GM19455 (cell line): ENCODE measurements around the gene KRT78.
"Not testable (repeated sequence)": the region's sequence is repeated elsewhere in the genome, so short reads cannot be mapped to it uniquely, and the experiment has no call there.

Experiments used
- ATAC-seq: cut with Tn5 transposase; IDR thresholded peaks from one replicate; pipeline ENCODE4 v1.9.1; 2021; ENCODE audit not compliant: unreplicated experiment

The KRT78 gene

DNA sequence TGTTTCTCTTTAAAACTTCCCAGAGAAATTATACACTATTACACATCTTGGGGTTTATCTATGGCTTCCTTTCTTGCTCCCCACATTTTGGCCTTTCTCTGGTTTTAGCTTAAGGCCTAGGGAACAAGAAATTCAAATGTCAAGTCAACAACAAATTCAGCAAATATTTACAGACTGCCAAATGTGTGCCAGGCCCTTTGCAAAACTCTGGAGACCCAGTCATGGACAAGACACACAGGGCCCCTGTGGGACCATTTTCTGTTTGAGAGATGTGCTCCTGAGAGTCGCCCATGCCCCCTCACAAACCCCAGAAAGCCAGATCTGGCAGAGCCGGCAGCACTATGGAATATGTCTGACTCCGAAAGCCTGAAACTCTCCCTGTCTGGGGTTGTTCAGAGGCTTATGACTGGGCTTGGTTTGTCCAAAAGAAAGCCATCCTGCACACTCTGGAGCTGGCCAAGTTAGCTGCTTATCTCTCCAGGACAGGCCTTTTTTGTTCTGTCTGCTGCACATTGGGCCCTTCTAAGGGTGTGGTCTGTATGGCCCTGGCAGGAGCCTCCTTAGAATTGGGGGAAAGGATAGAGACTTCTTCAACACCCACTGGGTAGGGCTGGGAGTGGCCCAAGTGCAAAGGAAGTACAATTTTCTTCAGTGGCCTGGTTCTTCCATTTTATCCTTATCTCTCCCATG, 51.8 kb downstream of the KRT78 start:
- no peak for ATAC-seq

DNA sequence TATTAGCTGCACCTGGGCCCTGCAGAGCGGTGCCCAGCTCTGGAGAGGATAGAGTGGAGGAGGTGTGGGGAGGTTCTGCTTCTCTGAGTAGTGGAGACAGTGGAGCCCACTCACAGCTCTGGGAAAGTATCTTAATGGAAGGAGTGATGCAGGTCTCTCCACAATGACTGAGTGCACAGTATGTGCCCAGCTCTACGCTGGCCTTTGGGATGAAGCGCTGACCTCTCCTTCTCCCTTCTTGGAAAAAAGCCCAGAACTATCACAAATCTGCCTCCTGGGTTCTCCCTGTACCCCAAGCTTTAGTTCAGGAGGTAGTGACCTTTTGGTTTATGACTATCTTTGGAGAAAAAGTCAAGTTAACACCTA, 52.4 kb downstream of the KRT78 start:
- no peak for ATAC-seq

DNA sequence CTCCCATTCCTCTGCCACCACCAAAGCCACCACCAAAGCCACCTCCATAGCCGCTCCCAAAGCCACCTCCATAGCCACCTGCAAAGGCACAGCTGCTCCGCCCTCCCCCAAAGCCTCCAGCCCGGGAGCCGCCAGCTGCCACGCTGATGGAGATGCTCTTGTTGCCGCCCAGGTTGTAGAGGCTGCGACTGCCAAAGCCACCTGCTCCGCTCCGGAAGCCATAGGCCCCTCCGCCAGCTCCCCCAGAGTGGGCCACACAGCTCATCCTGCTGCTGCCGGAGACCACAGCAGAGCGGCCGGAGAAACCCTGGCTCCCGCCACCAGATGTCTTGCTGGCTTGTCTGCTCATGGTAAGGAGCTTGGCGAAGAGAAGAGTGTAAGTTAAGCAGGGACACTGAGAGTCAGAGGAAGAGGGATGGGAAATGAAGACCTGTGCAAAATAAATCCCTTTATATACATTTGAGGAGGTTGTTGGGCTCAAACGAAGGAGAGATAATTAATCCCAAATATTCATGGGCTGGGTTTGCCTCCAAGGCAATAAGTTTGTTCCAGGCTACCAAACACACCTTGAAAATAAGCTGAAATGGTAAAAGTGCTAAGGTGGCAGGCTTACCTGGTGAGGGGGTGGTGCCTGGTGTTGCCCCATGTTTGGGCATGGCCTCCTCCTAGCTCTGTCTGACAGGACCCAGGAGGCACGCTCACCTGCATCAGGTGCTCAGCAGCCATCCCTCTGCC, 52.9 kb downstream of the KRT78 start, which contains the start of gene KRT3:
Gene KRT3 (minus strand): TSS at position 424 of the 735 bp plus-strand sequence. CDS start 75 bp downstream, at position 349.
- ATAC-seq = no peak

DNA sequence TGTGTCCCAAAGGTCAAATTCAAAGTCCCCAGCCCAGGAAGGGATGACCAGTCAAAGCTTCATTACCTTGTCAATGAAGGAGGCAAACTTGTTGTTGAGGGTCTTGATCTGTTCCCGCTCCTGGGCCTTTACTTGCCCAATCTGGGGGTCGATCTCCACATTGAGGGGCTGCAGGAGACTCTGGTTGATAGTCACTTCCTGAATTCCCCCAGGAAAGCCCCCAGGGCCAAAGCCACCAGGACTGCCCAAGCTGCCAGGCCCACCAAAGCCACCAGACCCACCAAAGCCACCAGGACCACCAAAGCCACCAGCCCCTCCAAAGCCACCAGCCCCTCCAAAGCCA, 53.5 kb downstream of the KRT78 start:
- ATAC-seq = not testable (repeated sequence)

DNA sequence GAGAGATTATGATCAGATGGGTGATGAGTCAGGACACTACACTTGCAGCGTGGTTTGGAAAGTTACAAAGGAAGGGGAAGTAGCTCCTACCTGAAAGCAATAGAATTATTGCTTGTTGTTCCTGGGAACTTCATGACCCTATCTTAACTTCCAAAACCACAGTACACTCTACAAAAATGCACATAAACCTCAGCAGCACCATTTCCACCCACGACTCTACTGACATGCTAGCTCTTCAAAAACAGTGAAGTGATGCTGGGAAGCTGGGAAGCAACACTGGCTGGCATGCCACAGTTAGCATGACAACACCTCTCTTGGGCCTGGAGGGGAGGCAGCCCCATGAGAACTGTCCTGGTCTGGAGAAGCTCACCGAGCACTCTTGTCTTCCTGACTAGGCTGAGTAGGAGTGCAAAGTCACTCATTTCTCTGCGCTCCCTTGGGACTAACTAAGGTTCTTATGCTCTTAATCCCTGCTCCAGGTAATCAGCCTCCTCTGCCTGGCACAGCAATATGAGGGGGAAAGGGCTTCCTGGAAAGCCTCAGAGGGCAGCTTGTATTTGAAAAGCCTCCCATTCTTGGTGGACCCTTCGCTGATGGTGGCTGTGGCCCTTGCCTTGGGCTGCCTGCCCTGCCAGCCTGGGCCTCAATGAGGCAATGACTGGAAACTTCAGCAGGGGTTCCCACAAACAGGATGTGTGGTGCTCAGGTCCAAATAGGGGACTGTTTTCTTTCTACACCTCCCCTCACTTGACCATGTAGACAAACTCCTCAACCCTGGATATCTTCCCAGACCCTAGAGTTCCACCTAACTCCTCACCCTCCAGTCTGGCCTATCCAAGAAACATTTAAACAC, 54.1 kb downstream of the KRT78 start:
- no peak for ATAC-seq

DNA sequence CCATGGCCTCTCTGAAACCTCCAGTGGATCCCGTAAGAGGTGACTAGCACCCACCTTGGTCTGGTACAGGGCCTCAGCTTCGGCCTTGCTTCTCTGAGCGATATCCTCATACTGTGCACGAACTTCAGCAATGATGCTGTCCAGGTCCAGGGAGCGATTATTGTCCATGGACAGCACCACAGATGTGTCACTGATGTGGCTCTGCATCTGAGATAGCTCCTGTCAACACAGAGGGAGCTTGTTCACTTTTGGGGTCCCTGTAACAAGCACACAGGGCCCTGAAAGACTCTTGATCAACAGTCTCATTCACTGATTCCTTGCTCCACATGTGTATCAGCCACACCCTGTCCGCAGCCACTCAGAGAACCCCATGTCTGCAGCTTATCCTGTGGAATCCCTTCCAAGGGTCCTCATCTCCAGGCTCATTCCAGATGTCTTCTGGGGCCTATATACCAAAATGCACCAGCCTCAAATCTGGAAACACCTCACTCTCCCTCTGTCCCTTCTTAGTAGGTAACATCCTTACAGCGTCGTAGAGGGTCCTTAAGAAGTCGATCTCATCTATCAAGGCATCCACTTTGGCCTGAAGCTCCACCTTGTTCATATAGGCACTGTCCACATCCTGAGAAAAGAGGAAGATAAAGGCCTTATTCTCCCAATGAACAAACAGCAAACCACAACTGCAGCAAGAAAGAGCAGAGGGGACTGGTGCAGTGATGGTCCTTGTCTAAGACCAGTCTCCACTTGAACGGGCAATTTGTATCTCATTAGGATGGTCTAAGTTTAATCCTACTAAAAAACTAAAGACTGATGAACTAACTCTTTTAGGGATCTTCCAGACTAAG, 56.4 kb downstream of the KRT78 start:
- ATAC-seq = no peak

DNA sequence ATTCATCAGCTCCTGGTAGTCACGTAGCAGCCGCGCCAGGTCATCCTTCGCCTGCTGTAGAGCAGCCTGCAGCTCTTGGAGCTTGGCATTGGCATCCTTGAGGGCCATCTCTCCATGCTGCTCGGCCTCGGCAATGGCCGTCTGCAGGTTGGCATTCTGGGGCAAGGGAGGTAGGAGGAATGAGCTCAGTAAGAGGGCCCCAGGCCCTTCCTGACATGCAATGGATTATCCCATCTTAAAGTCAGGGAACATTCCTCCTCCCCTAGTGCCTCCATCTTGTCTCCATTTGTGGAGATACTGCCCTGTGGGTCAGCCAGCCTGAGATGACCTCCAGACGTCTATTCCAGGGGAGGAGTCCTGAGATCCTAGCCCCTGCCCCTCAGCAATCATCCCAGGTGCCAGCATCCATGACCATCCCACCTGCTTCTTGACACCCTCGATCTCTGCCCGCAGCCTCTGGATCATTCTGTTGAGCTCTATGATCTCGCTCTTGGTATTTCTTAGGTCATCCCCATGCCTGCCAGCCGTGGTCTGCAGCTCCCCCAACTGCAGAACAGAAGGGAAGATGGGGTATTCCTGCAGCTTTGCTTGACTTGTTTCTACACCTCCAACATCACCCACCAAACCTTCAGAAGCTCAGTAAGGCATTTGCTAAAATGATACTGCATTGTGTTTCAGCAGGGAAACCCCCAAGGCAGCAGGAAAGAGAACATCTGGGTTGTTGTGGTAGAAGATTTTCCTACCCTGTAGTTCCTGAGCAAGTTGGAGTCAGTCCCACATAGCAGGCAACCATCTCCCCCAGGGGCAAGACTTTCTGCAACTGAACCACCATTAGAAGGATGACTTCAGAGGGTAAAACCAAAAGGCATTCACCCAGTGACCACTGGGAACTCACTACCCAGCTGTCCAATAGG, 57.3 kb downstream of the KRT78 start:
- no peak for ATAC-seq

DNA sequence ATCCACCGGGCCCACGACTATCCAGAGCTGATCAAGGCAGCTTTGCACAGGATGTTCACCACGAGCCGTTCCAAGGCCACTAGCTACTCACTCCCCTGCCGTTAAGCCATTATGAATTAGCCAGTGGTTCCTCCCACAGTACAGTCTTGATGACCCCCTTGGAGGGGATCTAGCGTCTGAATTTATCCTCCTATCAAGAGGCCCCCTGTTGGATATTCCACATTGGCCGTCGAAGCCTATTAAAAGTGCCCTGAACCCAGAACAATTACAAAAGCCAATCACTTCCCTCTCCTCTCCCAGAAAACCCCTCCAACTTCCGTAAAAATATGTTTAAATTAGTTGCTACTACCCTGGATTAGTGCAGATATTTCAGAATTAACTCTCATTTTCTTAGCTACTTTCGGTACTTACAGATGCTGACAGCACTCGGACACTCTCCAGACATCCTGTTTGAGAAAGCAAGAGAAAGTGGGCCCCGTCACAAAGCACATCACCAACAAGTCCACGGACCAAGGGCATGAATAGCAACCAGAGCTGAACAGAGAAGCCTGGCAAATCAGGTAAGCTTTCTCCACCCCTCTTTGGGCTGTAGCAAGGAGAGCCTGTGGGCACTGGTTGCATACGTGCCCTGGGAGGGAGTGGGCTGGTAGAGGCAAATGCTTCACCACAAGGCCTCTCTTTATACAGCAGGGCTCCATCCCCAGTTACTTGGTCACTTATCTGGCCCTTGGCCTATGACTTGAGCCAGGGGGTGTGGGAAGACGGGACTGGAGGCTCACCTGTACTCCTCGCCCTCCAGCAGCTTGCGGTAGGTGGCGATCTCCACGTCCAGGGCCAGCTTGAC, 58.1 kb downstream of the KRT78 start:
- ATAC-seq = no peak

DNA sequence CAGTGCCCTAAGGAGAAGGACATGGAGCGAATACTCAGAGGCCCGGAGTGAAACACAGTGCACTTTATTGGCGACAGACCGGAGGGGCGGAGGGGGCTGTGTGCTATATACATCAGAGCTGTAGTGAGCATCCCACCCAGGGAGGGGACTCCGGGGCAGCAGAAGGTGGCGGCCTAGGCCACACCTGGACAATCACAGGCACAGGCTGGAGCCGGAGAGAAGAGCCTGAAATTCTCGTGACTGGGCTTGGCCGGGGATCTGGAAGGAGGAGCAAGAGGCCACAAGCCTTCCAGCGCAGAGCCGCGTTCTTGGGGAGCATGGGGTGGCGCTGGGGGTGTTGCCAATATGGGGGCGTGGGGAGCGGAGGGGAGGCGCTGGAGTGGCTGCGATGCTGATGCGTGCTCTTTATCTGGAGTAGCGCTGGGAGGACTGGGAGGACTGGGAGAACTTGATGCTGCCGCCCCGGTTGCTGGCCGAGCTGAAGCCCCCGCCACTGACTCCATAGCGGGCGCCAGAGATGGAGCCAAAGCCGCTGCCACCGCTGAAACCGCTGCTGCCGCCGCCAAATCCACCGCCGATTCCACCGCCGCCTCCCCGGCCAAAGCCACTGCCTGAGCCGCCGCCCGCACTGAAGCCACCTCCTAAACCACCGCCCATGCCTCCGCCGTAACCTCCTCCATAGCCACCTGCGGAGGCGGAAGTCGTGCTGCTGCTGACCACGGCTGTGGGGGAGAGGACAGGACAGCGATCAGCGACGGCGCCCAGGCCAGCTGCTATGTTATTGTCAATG, 59.0 kb downstream of the KRT78 start:
- no peak for ATAC-seq

DNA sequence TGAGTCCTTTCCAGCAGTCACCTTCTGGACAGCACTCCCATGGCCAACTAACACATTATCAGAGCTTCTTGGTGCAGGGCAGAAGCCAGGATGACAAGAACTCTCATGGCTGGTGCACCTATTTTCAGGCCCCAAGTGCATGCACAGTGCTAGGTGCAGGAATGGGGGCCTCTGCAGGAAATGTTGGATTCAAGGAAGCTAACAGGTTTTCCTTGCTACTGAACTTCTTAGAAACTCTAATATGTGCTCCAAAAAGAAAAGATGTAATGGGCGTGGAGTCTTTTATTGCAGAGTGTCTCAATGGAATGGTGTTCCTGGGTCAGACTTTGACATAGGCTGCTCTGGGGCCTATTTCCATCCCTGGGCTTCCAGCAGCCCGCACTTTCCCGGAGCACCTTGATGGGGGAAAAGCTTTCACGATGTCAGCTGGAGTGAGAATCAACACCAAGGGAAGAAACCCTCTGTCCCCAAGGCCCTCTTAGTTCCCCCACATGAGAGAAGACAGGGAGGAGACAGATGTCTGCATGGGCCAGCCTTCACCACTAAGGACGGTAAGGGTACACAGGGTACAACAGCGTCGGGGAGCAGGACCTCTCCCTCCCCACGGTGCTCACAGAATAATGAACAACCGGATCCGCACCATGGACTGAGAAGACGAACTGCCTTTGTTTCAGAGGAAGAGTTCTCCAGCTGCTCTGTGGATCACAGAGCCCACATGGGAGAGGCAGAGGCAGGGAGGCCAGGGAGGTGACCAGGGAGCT, 59.7 kb downstream of the KRT78 start:
- ATAC-seq = no peak

DNA sequence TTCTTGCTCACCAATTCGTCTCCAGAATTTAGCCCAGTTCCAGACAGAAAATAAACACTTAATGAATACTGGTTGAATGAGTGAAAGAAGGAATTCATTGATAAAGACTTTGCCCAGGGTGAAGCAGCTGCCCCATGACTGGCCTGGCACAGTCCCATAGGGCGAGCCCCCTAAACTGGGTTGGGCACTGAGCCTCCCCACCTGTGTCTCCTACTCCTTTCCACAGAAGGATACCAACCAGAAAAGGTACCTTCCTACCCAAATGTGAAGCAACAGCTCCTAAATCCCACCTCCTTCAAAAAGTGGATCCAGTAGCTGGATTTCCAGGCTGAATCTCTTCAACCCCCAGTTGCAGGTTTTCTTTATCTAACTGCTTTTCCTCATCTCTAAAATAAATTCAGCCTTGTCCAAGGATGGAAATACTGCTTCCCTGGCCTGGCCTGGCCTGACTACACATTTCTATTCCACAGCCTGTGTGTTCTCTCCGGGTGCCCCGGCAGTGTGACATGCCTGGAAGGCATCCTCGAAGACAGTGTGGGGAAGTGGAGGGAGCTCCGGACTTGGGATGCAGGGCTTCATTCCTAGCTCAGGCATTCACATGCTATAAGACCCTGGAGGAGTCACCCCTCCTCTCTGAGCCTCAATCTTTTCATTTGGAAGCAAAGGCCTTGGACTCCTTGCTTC, 60.5 kb downstream of the KRT78 start:
- no peak for ATAC-seq
